GM12891 (cell line): ENCODE data around the gene HTT.

ENCODE experiments used
- POLR2A ChIP-seq: IDR thresholded peaks from 2 replicates; pipeline ENCODE4 v1.6.1; 2011; ENCODE audit warnings: low read depth, low read length, control low read depth
- POLR2AphosphoS5 ChIP-seq: IDR thresholded peaks from 2 replicates; pipeline ENCODE4 v1.6.1; 2011; ENCODE audit warnings: low read depth, low read length, control low read depth

- TF ChIP-seq POLR2AphosphoS5 (no peak), POLR2A (no peak)
Measured at GRCh38 chr4:3237266-3237665, 162.8 kb downstream of the HTT start.
